Hepatocyte (in vitro differentiated cells): Measurements from ENCODE around the gene ZNF786. TPM values are rescaled to one million over a fixed set of nuclear protein-coding genes. Genes with fewer than 3 reads are reported as not detected.

Experiments used
- DNase-seq: peaks from one replicate; pipeline ENCODE4 v3.0.0-alpha.2; 2016; ENCODE audit warnings: low spot score
- H2AFZ ChIP-seq: fragments of 200-600 bp; sonication (generic); 2 replicates; pipeline ENCODE4 v1.6.0; 2016; ENCODE audit warnings: antibody characterized with exemption, mild to moderate bottlenecking
- H3K27ac ChIP-seq: fragments of 200-600 bp; sonication (generic); 2 replicates; pipeline ENCODE4 v1.5.1; 2016; ENCODE audit warnings: mild to moderate bottlenecking
- H3K27me3 ChIP-seq: fragments of 200-600 bp; sonication (generic); 2 replicates; pipeline ENCODE4 v1.6.1; 2016
- H3K36me3 ChIP-seq: fragments of 200-600 bp; sonication (generic); replicated peaks from 2 replicates; pipeline ENCODE4 v1.5.1; 2016; ENCODE audit warnings: low read depth; ENCODE audit not compliant: insufficient read depth
- H3K4me1 ChIP-seq: fragments of 200-600 bp; sonication (generic); 2 replicates; pipeline ENCODE4 v1.5.1; 2016; ENCODE audit warnings: mild to moderate bottlenecking, moderate library complexity; ENCODE audit not compliant: insufficient read depth
- H3K4me2 ChIP-seq: fragments of 200-600 bp; sonication (generic); 2 replicates; pipeline ENCODE4 v1.6.0; 2016
- H3K4me3 ChIP-seq: fragments of 200-600 bp; sonication (generic); 2 replicates; pipeline ENCODE4 v1.5.1; 2016; ENCODE audit warnings: mild to moderate bottlenecking
- H3K79me2 ChIP-seq: fragments of 200-600 bp; sonication (generic); 2 replicates; pipeline ENCODE4 v1.6.0; 2017; ENCODE audit warnings: mild to moderate bottlenecking
- H3K9me2 ChIP-seq: fragments of 200-600 bp; sonication (generic); replicated peaks from 2 replicates; pipeline ENCODE4 v1.6.0; 2017; ENCODE audit warnings: mild to moderate bottlenecking; ENCODE audit not compliant: insufficient read depth
- H3K9me3 ChIP-seq: fragments of 200-600 bp; sonication (generic); 2 replicates; pipeline ENCODE4 v1.5.1; 2016; ENCODE audit warnings: low read depth, mild to moderate bottlenecking
- H4K20me1 ChIP-seq: fragments of 200-600 bp; sonication (generic); 2 replicates; pipeline ENCODE4 v1.6.0; 2016; ENCODE audit warnings: mild to moderate bottlenecking; ENCODE audit not compliant: insufficient read depth, poor library complexity, severe bottlenecking
- CTCF ChIP-seq: fragments of 200-600 bp; sonication (generic); IDR thresholded peaks from 2 replicates; pipeline ENCODE4 v1.5.1; 2016; ENCODE audit warnings: antibody characterized with exemption, mild to moderate bottlenecking; ENCODE audit not compliant: poor library complexity
- EZH2 ChIP-seq: fragments of 200-600 bp; sonication (generic); IDR thresholded peaks from 2 replicates; pipeline ENCODE4 v1.6.1; 2016; ENCODE audit warnings: antibody characterized with exemption, mild to moderate bottlenecking, borderline replicate concordance
- EZH2phosphoT487 ChIP-seq: fragments of 200-600 bp; sonication (generic); IDR thresholded peaks from one replicate; pipeline ENCODE4 v1.6.1; 2018; ENCODE audit warnings: antibody characterized with exemption, mild to moderate bottlenecking, low read depth, moderate library complexity; ENCODE audit not compliant: unreplicated experiment, severe bottlenecking
- WGBS: methylation state at CpG from one replicate; pipeline ENCODE4 v1.1.6; 2016; ENCODE audit warnings: low lambda C conversion rate; ENCODE audit errors: missing lambda C conversion rate; 5-methylcytosine and 5-hydroxymethylcytosine counted together
- polyA plus RNA-seq: library from polyadenylated mRNA; unstranded; fragments of >200 nt; fragmentation: Nextera tagmentation; extraction: Ambion mirVana; gene quantifications from 2 replicates; pipeline ENCODE4 v1.2.1, GENCODE V29; 2016
- total RNA-seq: library from RNA; depleted of rRNA; stranded (reverse); fragments of >200 nt; gene quantifications from 2 replicates; pipeline ENCODE4 v1.2.3, GENCODE V29; 2014

The ZNF786 gene
- total and polyA plus RNA-seq, 2 experiments from 2014 or later = 5.7 to 6.9 TPM

- Histone ChIP-seq H3K79me2 (no peaks in the 10 kb centered on the region), H3K27me3 (no peaks in the 10 kb centered on the region), H3K9me2 (no peaks in the 10 kb centered on the region), H3K27ac (no peak overlapping the region), H3K9me3 (no peaks in the 10 kb centered on the region), H3K4me2 (no peak overlapping the region), H3K36me3 (no peaks in the 10 kb centered on the region), H3K4me3 (no peak overlapping the region), H3K4me1 (no peaks in the 10 kb centered on the region), H2AFZ (no peak overlapping the region), H4K20me1 (no peaks in the 10 kb centered on the region)
- TF ChIP-seq EZH2phosphoT487 (no peak), EZH2 (no peak), CTCF (no peak)
- no peak for DNase-seq
- WGBS = 90% methylated on average over 9 of the region's 9 CpGs
Observed at GRCh38 chr7:149103424-149103823, 12.9 kb upstream of the ZNF786 start.

GRCh38 chr7:149102666-149103065, 12.1 kb upstream of the ZNF786 start:
- Histone ChIP-seq H3K79me2 (no peaks in the 10 kb centered on the region), H3K4me2 (no peak overlapping the region), H4K20me1 (no peaks in the 10 kb centered on the region), H3K36me3 (no peaks in the 10 kb centered on the region), H3K9me3 (no peaks in the 10 kb centered on the region), H3K4me1 (no peaks in the 10 kb centered on the region), H2AFZ (no peak overlapping the region), H3K4me3 (no peak overlapping the region), H3K9me2 (no peaks in the 10 kb centered on the region), H3K27me3 (no peaks in the 10 kb centered on the region), H3K27ac (no peak overlapping the region)
- WGBS = 73% methylated on average over 1 of the region's 1 CpG
- TF ChIP-seq EZH2 (no peak), EZH2phosphoT487 (no peak), CTCF (no peak)
- no peak for DNase-seq

GRCh38 chr7:149100821-149101220, 10.3 kb upstream of the ZNF786 start:
- H3K79me2 ChIP-seq = no peaks in the 10 kb centered on the region
- no peak overlapping the region for H3K27ac ChIP-seq
- no peaks in the 10 kb centered on the region for H3K9me2 ChIP-seq
- no peak for DNase-seq
- H3K9me3 ChIP-seq = no peaks in the 10 kb centered on the region
- no peaks in the 10 kb centered on the region for H3K4me1 ChIP-seq
- H4K20me1 ChIP-seq = no peaks in the 10 kb centered on the region
- no peaks in the 10 kb centered on the region for H3K36me3 ChIP-seq
- no peak overlapping the region for H3K4me2 ChIP-seq
- 58% methylated on average over 2 of the region's 2 CpGs for WGBS
- no peak overlapping the region for H3K4me3 ChIP-seq
- TF ChIP-seq CTCF (no peak), EZH2 (no peak), EZH2phosphoT487 (no peak)
- H2AFZ ChIP-seq = no peak overlapping the region
- H3K27me3 ChIP-seq = no peaks in the 10 kb centered on the region

- H3K79me2 ChIP-seq = no peaks in the 10 kb centered on the region
- H3K36me3 ChIP-seq = no peaks in the 10 kb centered on the region
- H3K27ac ChIP-seq = no peak overlapping the region
- H3K9me3 ChIP-seq = no peaks in the 10 kb centered on the region
- TF ChIP-seq EZH2 (no peak), CTCF (no peak), EZH2phosphoT487 (no peak)
- H3K9me2 ChIP-seq = no peaks in the 10 kb centered on the region
- no peaks in the 10 kb centered on the region for H3K4me1 ChIP-seq
- no peaks in the 10 kb centered on the region for H4K20me1 ChIP-seq
- no peak overlapping the region for H2AFZ ChIP-seq
- H3K4me3 ChIP-seq = no peak overlapping the region
- no peak overlapping the region for H3K4me2 ChIP-seq
- WGBS = 89% methylated on average over 6 of the region's 6 CpGs
- DNase-seq = no peak
- H3K27me3 ChIP-seq = no peaks in the 10 kb centered on the region
Observed at GRCh38 chr7:149099058-149099457, 8.5 kb upstream of the ZNF786 start.
